Fibroblast of mammary gland (primary cell): ENCODE measurements around the gene TEKT5.
"Not testable (repeated sequence)": the region's sequence is repeated elsewhere in the genome, so short reads cannot be mapped to it uniquely, and the experiment has no call there.

Experiments
- DNase-seq: peaks from one replicate; pipeline ENCODE4 v3.0.0-alpha.2; 2010; ENCODE audit warnings: low read depth
- H3K4me3 ChIP-seq: 2 replicates; pipeline ENCODE4 v1.5.1; 2011; ENCODE audit warnings: low read depth, mild to moderate bottlenecking, low read length, moderate library complexity; ENCODE audit not compliant: control insufficient read depth
- CTCF ChIP-seq: conservative IDR thresholded peaks from 2 replicates; pipeline ENCODE4 v1.5.1; 2011; ENCODE audit warnings: low read depth, low read length, inconsistent platforms; ENCODE audit not compliant: control insufficient read depth, insufficient read depth

The TEKT5 gene

GRCh38 chr16:10684511-10685151, 10.1 kb downstream of the TEKT5 start:
- no peak for DNase-seq
- no peak overlapping the region for H3K4me3 ChIP-seq
- TF ChIP-seq CTCF: no peak

- DNase-seq: no peak
- H3K4me3 ChIP-seq: no peak overlapping the region
- no peak for TF ChIP-seq CTCF
Observed at GRCh38 chr16:10683170-10683569, 11.6 kb downstream of the TEKT5 start.

GRCh38 chr16:10682604-10683003, 12.1 kb downstream of the TEKT5 start:
- no peak for DNase-seq
- no peak overlapping the region for H3K4me3 ChIP-seq
- TF ChIP-seq CTCF: no peak

- TF ChIP-seq CTCF: no peak
- DNase-seq: no peak
- no peak overlapping the region for H3K4me3 ChIP-seq
Observed at GRCh38 chr16:10681310-10682308, 13.1 kb downstream of the TEKT5 start.

- TF ChIP-seq CTCF: no peak
- DNase-seq: no peak
- H3K4me3 ChIP-seq: no peak overlapping the region
Observed at GRCh38 chr16:10679921-10680320, 14.8 kb downstream of the TEKT5 start.

- not testable (repeated sequence) for DNase-seq, H3K4me3 ChIP-seq
Observed at GRCh38 chr16:10679441-10679840, 15.3 kb downstream of the TEKT5 start.

- DNase-seq: no peak
- no peak for TF ChIP-seq CTCF
- H3K4me3 ChIP-seq: no peak overlapping the region
Observed at GRCh38 chr16:10678655-10679054, 16.1 kb downstream of the TEKT5 start.
